HG02798 (cell line): ENCODE data around the gene RPL6.

Experiments used
- ATAC-seq: cut with Tn5 transposase; IDR thresholded peaks from one replicate; pipeline ENCODE4 v1.9.1; 2021; ENCODE audit warnings: mild to moderate bottlenecking; ENCODE audit not compliant: unreplicated experiment, poor library complexity

The RPL6 gene

DNA sequence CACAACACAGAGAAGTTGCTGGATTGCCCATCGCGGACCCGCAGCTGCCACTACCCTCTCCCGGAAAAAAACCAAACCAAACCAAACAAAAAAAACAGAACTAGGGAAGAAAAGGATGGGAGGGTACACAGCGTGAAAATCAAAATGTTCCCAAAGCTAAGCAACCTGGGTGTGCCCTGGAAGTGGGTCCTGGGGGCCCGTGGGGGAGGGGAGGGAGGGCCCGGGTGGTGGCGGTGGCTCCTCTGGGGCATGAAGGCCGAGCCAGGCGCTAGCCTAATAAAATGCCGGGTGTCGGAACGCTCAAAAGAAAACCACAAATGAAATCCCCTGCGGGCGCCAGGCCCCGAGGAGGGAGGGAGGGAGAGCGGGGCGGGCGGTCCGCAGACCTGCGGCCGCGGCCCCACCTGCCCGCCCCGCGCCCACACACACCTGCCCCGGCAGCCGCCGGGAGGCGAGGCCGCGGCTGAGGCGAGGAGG is 28.0 kb downstream of the RPL6 start:
- ATAC-seq = peak; percentile 52

DNA sequence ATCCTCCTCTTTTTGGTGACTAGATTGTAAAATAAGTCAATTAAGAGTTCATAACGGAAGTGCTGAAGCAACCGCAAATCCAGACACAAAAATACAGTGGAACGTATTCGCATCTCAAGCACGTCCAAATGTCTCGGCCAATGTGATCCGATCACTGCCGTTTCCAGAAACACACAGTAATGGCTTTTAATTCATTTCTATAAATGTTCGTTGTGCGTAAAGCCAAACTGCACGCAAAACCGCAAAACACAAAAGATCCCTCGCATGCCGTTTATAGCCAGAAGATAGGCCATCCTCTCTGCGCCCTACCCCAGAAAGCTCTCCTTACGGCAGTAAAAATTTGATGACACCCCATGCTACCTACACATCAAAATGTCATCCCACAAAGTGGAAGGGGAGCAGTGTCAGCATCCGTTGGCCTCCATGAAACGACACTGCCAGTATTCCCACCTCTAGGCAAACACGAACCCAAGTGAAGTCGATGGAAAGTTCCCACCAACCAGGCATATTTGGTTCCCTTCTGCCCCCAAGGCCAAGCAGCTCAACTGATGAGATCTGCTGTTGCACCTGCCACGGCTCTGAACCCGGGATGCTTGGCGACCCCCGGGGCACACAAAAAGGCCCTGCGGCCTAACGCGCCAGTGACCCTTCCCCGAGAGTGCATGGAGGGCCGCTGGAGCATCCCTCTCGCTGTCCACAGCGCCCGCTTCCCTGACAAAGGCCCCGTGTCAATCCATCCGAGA is 28.6 kb downstream of the RPL6 start:
- ATAC-seq = no peak

DNA sequence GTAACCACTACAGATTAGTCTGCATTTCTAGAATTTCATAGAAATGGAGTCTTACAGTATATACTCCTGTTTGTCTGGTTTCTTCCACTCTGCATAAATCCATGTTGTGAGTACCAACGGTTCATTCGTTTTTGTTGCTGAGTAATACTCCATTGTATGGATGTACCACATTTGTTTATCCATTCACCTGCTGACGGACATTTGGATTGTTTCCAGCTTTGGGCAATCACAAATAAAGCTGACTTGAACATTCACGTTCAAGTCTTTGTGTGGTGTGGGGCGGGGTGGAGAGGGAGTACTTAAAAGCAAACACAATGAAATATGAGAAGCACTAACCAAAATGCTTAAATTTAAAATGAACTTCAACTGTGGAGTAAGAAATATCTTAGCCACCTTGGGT is 34.3 kb downstream of the RPL6 start:
- no peak for ATAC-seq

- ATAC-seq = no peak
These were observed 35.2 kb downstream of the RPL6 start for GRCh38 chr12:112374166-112374740.

DNA sequence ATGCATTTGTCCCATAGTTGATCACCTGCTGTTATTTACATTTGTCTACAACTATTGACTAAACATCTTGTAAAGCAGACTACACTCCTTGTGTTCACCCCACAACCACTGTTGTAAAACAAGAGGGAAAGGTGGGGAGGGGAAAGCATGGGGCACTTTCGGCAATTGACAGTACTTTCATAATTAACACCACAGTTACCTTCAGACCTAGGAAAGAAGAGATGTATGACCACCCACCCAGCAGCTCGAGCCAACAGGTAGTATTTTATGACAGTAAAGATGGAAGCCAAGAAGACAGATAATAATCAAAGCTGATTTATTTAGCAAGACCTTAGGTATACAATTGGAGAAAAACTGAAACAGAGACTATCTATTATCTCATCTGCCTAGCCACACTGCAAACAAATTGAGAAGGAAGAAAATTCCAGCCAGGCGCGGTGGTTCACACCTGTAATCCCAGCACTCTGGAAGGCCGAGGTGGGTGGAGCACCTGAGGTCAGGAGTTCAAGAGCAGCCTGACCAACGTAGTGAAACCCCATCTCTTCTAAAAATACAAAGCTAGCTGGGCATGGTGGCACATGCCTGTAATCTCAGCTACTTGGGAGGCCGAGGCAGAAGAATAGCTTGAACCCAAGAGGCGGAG is 38.4 kb downstream of the RPL6 start:
- no peak for ATAC-seq

- ATAC-seq = no peak
These were observed 39.2 kb downstream of the RPL6 start for GRCh38 chr12:112370199-112370598.

- ATAC-seq = no peak
These were observed 40.5 kb downstream of the RPL6 start for GRCh38 chr12:112368856-112369255.

DNA sequence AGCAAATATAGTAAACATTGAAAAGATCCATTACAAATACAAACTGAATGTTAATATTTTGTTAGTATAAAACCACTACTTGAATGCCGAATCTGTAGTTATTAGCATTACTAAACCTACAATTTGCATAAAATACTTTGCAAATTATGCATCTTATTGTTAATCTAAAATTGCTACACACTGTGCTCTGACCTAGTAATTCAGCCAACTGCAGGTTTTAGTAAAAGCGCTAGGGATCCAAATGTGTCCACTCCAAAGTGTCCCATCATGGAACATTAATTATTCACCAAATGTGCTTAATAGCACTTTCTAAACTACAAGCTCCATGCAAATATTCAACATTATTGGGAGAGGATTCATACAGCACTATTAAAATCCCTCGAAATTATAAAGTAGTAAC is 41.4 kb downstream of the RPL6 start:
- ATAC-seq = no peak

- no peak for ATAC-seq
These were observed 47.1 kb downstream of the RPL6 start for GRCh38 chr12:112362310-112362709.

DNA sequence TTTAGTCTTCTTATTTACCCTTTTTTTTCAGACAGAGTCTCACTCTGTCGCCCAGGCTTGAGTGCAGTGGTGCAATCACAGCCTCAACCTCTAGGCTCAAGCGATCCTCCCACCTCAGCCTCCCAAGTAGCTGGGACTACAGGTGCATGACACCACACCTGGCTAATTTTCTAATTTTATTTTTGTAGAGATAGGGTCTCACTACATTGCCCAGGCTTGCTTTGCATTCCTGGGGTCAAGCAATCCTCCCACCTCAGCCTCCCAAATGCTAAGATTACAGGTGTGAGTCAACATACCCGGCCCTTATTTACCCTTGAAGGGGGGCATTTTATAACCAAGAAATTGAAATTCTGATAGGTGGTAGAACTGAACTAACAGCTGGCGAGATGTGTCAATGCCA is 48.1 kb downstream of the RPL6 start:
- no peak for ATAC-seq

GRCh38 chr12:112359290-112359689 is 50.1 kb downstream of the RPL6 start:
- no peak for ATAC-seq

DNA sequence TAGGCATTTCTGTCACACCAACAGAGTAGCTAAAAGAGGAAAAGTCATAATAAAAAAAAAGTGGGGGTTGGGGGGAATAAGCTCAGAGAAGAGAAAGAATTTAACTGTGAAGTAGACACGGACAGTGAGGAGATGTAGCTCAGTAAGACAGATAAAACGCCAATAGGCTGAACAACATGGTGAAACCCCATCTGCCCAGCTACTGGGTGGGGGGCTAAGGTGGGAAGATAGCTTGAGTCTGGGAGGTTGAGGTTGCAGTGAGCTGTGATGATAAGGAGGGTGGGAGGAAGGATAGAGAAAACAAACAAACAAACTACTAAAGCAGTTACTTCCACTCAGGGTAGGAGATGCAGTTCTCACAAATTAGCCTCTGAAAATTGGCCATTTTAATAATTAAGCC is 52.2 kb downstream of the RPL6 start:
- no peak for ATAC-seq
